Epidermal melanocyte (primary cell): ENCODE results near the gene MRPL51.
A peak's percentile ranks its signal among the peaks of the same experiment; 100 is the strongest.

ENCODE experiments used
- DNase-seq: peaks from one replicate; pipeline ENCODE4 v3.0.0; 2011; ENCODE audit warnings: low spot score; ENCODE audit not compliant: insufficient read length

MRPL51 gene

DNA sequence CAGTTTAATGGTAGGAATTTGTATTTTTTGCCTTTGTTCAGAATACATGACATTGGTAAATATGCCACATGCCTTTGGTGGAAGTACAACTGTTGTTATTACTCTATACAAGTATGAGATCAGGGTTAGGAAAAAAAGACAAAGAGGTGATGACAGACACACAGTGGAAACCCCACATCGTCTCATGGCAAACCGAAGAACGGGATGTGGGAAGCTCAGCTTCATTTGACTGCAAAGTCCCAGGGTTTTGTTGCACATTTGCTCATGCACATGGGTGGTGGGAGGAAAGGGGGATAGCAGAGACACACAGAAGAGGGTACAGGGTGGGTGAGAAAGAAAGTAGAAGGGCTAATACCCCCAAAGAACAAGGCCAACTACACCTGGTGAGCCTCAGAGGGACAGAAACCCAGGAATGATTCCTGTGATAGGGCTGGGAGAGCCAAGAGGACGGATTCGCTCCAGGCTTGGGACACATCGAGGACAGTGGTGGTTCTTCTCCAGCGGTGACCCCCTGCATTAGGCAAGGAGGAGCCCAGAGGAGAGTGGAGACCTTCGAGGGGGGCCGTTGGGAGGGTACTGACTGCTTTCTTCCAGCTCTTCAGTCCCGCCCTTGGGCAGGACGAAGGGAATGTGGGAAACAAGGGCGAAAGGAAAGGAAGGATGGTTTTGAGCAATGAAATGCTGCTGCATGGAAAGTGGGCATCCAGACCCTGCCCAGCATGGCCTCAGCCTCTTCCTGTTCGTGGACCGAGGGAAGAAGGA is 30.6 kb downstream of the MRPL51 start:
- no peak for DNase-seq

DNA sequence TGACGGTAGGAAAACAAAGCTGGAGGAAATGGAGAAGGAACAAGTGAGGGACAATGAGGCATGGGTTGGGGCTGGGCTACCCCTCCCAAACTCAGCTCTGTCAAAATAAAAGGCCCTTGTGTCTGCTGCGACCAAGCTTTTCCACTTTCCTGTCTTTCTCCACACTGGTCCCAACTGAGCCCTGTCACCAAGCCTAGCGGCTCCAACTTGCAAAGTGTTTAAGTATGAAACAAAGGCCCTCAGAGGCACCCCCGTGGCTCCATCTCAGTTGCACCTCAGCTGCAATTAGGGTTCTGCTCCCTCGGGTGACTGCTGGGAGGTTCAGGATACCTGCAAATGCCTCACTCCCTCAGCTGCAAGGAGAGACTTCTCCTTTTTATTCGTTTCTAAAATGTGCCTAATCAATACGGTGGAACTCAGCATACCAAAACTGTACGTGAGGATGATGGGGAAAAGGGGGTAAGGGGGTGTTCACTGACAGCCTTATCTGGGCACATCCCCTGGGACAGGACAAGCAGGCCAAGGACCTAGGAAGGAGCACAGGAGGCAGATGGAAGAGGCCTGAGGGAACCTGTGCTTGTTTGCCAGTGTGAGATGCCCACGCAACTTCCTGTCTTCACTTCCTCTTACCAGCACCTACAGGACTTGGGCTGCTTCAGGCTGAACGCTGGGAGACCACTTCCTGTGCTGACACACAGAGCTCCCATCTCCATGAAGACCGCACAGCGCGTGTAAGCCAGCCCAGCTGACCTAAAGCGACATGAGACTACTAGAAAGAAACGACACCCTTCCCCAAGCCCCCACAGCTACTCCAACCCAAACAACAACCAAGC is 31.4 kb downstream of the MRPL51 start:
- DNase-seq: no peak

DNA sequence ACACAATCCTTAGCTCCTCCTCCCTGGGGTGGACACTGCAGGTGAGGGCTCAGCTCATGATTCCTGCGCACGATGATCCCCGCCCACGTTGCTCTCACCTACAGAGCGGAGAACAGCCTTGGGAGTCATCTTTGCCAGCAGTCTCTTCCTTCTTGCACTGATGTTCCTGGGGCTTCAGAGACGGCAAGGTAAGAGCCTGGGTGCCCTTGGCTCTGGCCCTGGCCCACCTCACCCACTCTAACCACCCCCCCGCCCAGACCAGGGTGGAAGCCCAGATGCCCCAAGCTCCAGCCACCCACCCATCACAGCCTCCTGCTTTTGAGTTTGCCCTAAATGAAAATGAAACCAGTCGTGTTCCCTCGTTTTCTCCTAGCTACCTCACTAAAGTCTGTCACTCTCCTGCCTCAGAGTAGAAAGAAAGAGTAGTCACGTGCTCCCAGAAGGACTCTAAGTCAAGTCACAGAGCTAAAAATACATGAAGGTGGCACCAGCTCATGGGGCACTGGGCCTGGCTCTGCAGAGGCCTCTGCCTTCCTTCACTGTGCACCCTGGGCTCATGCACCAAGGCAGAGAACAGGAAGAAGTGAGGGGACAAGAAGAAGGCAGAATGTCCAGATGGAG is 32.2 kb downstream of the MRPL51 start:
- DNase-seq: no peak

DNA sequence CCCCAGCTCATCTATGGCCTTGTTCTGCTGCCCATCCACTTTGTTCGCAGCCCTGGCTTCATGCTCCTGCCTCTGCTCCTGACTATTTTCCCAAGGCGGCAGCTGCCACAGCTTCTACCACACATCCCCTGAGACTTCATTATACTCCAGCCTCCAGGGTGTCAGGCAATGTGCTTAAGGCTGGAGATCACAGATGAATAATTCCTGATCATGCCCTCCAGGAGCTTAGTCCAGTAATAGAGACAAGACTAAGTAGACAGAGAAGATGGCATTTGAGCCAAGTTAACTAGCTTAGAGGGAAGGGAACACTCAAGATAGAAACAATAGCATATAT is 34.1 kb downstream of the MRPL51 start:
- no peak for DNase-seq

DNA sequence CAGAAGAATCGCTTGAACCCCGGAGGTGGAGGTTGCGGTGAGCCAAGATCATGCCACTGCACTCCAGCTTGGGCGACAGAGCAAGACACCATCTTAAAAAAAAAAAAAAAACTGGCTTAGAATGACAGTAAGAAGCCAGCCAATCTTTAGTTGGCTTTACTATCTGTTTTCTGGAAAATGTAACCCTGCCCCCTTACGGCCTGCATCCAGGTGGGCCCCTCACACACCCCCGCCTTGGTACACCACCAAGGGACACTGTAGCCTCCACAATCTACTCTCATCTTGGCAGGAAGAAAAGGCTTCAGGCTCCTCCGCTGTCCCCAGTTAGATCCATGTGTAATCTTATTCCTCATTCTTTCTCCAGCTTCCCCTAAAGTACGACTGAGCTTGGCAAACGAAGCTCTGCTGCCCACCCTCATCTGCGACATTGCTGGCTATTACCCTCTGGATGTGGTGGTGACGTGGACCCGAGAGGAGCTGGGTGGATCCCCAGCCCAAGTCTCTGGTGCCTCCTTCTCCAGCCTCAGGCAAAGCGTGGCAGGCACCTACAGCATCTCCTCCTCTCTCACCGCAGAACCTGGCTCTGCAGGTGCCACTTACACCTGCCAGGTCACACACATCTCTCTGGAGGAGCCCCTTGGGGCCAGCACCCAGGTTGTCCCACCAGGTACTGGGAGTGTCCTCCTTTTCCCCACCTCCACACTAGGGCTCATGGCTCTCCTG is 34.6 kb downstream of the MRPL51 start:
- DNase-seq: no peak

DNA sequence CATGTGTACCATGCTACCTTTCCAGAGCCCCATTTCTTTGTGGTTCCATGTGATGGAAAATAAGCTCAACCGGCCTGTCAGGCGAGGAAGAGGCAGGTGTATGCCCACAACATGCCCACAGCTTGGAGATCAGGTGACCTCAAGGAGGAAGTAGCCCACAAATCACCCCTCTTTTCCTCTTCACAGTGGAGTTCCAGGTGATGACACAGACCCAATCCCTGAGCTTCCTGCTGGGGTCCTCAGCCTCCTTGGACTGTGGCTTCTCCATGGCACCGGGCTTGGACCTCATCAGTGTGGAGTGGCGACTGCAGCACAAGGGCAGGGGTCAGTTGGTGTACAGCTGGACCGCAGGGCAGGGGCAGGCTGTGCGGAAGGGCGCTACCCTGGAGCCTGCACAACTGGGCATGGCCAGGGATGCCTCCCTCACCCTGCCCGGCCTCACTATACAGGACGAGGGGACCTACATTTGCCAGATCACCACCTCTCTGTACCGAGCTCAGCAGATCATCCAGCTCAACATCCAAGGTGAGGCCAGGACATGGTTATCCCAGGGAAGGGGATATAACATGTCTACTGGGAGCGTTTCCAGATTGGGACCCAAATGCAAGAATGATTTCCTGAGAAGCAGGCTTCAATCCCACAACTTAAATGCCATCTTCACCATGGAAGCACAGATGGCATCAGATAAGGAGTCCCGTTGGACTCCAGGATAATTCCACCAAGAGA is 35.7 kb downstream of the MRPL51 start:
- DNase-seq: no peak

DNA sequence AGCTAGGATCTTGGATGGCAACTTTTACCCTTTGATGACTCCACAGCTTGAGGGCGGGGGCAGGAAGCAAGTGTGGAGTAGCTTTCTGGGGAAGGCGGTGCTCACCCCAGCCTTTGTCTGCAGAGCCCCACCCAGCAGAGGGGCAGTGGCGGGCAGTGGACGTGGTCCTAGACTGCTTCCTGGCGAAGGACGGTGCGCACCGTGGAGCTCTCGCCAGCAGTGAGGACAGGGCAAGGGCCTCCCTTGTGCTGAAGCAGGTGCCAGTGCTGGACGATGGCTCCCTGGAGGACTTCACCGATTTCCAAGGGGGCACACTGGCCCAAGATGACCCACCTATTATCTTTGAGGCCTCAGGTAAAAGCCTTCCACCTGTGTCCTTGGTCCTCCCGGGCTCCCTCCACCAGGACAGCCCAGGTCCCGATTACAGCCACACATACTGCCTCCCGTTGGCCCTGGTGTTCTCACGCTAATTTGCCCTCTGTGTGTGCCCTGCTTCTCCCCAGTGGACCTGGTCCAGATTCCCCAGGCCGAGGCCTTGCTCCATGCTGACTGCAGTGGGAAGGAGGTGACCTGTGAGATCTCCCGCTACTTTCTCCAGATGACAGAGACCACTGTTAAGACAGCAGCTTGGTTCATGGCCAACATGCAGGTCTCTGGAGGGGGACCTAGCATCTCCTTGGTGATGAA is 40.0 kb downstream of the MRPL51 start:
- DNase-seq: no peak

DNA sequence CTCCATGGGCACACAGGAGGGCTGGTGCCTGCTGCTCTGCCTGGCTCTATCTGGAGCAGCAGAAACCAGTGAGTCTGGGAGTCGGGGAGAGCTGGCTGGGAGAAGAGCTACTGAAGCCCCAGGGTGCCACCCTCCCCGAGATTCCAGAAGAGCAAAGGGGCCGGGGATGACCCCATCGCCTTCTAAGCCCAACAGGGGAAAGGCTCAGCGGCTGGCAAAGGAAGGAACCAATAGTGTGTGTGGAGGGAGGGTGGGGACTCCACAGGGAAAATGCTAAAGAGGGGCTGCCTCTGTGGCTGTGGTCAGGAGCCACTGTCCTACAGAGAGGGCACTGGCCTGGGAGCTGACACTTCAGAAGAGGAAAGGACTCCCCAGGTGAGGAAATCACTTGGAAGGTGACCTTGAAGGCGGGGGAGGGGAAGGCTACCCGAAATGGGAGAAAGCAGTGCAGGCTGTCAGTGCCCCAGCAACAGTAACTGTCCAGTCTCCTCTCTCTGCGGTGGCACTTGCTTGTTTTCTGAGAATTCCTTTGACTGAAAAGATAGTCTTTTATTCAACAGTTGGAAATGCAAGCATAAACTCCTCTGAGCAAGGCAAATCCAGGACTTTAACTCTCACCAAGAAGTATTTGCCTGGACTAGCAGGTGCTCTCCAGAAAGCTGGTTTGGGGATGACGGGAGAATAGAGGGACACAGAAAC is 40.7 kb downstream of the MRPL51 start:
- peak; percentile 20 for DNase-seq

DNA sequence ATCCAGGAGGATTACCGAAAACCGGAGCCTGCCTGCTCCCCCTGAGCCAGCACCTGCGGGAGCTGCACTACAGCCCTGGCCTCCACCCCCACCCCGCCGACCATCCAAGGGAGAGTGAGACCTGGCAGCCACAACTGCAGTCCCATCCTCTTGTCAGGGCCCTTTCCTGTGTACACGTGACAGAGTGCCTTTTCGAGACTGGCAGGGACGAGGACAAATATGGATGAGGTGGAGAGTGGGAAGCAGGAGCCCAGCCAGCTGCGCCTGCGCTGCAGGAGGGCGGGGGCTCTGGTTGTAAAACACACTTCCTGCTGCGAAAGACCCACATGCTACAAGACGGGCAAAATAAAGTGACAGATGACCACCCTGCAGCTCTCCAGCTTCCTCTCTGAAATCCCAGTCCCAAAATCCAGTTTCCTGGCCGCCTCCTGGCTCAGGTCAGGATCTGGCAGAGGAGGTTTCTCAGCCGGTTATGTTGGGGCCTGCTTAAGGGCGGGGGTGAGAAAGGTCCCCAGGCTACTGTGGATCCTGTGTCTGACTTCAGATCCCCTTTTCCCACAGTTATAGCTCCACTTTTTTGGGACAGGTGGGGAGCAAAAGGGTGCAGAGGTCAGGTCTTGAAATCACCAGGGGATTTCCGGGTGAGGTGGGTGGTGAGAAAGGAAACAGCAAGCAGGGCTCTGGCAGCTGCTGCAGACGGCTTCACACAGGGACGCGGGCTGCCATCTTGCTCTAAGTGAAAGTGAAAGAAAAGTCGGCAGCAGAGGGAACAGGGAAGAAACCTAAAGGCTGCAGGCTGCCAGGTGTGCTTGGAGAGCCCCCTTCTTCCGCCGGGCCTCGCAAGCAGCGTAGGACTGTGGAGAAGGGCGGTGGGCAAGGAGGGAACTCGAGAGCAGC is 41.5 kb downstream of the MRPL51 start, which contains the start of gene TAPBPL:
TAPBPL (plus strand) TSS at position 695 of the 897 bp plus-strand sequence. CDS start 207 bp downstream, outside the sequence.
- DNase-seq: peak; percentile 87

DNA sequence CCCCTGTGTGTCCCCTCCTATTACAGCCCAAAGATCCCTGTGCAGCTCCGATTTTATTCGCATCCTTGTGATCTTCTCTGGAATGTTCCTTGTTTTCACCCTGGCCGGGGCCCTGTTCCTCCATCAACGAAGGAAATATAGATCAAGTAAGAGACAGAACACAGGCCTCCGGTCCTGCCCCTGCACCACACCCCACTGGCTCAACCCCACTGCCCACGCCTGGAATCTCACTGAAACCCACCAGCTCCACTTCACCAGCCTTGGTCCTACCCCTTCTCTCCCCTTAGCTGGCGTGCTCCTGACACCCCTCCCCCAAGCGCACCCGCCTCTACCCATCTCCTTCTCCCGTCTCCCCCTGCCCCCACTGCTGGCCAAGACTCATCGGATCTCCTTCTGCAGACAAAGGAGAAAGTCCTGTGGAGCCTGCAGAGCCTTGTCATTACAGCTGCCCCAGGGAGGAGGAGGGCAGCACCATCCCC is 42.2 kb downstream of the MRPL51 start:
- DNase-seq: no peak

DNA sequence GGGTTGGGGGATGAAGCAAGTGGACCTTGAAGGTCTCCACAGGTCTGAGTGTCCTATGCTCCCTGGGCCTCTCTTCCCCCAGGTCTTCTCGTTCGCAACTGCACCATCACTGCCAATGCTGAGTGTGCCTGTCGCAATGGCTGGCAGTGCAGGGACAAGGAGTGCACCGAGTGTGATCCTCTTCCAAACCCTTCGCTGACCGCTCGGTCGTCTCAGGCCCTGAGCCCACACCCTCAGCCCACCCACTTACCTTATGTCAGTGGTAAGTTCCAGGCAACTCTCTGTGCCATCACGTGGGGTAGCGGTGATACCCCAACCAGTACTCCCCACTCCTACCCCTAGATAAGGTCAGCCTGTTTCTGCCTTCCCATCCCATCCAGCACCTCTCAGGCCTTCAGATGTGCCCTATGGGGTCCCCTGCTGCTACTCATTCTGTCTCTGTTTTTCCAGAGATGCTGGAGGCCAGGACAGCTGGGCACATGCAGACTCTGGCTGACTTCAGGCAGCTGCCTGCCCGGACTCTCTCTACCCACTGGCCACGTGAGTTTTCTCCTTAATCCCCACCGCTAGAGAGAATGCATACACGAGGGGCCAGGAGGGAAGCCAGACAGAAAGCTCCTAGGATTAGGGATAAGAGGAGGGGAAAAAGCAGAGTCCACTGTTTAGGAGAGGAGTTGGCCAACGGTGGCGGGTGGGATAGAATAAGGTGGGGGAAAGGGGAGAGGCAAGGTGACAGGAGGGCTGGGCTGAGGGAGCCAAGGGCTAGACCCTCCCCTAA is 42.8 kb downstream of the MRPL51 start:
- DNase-seq: no peak

DNA sequence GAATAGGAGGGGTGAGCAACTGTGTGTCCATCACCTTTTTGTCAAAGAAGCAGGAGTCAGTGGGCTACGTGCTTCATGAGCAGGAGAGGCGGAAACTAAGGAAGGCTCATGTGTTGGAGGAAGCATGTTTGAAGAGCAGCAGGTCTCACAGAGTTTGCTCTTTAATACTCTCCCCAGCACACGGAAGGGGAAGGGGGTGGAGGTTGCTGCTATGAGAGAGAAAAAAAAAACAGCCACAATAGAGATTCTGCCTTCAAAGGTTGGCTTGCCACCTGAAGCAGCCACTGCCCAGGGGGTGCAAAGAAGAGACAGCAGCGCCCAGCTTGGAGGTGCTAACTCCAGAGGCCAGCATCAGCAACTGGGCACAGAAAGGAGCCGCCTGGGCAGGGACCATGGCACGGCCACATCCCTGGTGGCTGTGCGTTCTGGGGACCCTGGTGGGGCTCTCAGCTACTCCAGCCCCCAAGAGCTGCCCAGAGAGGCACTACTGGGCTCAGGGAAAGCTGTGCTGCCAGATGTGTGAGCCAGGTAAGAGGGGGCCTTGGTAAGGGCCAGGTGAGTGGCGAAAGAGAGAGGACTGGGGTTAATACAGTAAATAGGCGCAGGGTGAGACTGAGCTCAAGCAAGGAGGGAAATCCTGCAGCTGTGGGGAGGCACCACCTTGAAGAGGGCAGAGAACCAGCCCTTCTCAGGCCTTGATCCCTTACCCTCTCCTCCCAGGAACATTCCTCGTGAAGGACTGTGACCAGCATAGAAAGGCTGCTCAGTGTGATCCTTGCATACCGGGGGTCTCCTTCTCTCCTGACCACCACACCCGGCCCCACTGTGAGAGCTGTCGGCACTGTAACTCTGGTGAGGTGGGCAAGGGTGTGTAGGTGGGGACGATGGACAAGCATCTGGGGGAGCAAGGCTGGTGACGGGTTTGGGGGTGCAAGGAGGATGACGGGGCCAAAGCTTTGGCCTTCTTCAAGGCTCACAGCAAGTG is 48.1 kb downstream of the MRPL51 start, which contains the start of gene CD27:
CD27 (plus strand) TSS at position 252 of the 985 bp plus-strand sequence; CDS start at position 393, 141 bp downstream.
- no peak for DNase-seq

DNA sequence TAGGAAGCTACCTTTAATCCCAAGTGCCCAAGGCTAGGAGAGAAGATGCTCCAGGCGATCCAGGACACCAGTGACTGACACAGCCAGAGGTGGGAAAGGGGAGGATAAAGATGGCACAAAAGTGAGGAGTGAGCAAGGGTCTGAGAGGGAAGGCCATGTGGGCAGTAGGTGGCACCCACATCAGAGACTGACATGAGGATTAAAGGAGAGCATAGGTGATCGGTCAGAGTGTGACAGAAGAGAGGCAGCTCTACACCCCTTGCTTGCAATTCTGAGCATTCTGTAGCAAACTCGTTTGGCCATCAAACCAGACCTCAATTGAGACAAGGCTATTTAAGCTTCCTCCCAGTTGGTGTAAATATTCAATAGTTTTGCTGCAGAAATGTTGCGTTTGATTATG is 49.0 kb downstream of the MRPL51 start:
- DNase-seq: no peak

DNA sequence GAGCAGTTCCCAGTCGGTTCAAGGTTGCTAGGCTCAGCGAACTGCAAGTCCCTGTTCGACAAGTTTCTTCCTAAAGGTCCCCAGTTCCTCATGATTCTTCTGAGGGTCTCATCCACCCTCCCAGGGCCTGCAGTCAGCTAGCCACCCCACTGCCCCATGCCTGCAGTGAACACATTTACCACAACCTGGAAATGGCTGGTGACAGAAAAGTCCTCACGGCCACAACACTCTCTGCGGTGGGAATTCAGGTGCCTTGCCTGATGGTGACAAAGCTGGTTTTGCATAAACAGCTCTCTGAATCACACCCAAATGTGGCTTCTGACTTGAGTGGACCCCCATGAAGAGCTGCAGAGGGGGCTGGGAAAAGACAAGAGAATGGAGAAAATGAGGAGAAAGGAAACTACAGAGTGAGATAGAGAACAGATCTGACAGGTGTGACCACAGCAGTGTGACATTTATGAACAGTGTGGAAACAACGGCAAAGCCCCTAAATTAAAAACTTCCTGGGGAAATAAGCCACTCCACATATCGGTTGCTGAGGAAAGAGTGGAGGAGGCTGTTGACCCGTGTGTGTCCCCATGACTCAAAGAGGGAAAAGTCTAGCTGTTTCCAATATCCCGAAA is 49.6 kb downstream of the MRPL51 start:
- no peak for DNase-seq

DNA sequence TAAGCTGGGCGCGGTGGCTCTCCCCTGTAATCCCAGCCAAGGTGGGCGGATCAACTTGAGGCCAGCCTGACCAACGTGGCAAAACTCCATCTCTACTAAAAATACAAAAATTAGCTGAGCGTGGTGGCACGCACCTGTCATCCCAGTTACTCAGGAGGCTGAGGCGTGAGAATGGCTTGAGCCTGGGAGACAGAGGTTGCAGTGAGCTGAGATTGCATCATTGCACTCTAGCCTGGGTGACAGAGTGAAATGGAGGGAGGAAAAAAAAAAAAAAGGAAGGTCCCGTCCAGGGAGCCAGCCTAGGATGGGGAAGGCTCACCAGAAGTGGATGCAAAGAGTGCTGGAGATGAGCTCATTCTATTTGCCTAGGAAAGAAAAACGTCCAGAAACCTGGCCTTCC is 50.2 kb downstream of the MRPL51 start:
- no peak for DNase-seq
